GM18870 (cell line): ENCODE data around the gene HAPLN3.

Experiments
- ATAC-seq: cut with Tn5 transposase; IDR thresholded peaks from one replicate; pipeline ENCODE4 v1.9.1; 2021; ENCODE audit warnings: moderate library complexity; ENCODE audit not compliant: unreplicated experiment

The HAPLN3 gene

DNA sequence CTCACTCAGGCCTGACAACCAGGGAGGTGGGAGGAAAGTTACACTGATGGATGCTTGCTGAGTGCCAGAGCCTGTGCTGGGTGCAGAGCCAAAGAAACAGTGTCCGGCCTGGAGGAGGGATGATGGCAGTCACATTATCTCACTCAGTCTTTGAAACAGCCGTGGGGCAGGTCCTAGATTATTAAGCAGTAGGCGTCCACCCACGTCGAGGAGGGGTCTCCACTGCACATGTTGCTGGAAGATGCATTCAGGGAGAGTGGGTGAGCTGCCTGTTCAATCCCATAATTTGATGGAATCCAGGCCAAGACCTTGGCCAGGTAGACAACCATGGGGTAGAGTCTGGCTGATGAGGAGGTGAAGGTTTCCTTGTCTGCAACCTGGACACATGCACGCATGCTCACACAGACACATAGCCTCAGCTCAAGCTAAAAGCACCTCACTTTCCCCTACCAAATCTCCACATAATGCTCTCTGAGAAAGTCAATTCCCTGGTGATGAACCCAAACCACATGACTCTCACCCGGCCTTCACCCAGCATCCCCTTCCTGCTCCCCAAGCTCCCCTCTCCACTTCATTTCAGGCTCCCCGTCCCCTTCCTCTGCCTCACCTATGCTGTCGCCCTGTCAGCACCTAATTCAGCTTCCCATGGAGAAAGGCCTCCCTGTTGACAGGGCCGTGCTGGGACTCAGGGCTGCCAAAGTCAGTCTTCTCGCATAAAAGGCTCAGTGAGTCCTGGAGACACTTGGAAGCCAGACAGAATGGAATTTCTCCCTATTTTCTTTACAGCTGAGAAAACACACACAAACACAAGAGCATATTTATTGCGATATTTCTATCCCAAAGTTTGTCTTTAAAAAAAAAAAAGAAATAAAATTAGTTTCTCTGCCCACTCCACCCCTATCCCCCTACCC, 62.3 kb downstream of the HAPLN3 start:
- ATAC-seq, result no peak

DNA sequence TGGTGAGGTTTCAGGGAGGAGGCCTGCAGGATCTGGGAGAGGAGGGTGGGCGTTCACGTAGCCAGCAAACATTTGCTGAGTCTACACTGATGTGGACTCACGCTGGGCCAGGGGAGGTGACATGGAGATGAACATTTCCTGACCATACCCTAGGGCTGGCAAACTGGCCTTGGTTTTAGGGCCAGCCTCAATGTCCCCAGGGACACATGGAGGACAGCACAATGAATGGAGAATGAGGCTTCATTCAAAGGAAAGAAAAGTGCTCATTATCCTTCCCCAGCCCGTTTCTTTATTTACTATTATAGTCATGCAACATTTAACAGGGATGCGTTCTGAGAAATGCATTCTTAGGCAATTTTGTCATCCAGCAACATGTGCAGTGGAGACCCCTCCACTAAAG, 65.3 kb downstream of the HAPLN3 start:
- no peak for ATAC-seq

- no peak for ATAC-seq
Measured at GRCh38 chr15:88828791-88829190, 66.6 kb downstream of the HAPLN3 start.
